Stimulated activated CD4-positive, alpha-beta T cell treated with anti-CD3 and anti-CD28 coated beads, Interleukin-2, amount 100 ng/mL, for 4 hours (primary cell): Measurements from ENCODE around the gene KAZN.

ENCODE experiments used
- DNase-seq: peaks from one replicate; pipeline ENCODE4 v3.0.0-alpha.2; 2020; ENCODE audit warnings: low read depth

Gene KAZN

GRCh38 chr1:14647777-14648176 lies 49.3 kb downstream of the KAZN start:
- DNase-seq: no peak

DNA sequence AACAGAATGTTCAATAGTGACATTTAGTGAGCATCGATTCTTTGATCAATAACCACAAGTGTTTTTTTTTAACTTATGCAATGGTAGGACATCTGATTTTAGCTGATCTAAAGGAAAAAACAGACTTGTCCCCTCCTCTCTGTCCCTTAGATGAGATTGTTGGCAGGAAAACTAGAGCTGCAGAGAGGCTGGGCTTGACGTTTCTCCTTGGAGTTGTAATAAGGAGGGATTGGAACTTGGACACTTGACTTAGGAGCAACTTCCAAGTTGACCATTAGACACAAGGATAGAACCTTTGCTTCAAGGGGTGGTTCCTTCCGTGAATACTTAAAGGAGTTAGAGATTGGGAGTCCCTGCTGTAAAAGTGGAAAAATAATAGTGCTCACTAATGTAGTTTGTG lies 49.9 kb downstream of the KAZN start:
- DNase-seq: no peak

DNA sequence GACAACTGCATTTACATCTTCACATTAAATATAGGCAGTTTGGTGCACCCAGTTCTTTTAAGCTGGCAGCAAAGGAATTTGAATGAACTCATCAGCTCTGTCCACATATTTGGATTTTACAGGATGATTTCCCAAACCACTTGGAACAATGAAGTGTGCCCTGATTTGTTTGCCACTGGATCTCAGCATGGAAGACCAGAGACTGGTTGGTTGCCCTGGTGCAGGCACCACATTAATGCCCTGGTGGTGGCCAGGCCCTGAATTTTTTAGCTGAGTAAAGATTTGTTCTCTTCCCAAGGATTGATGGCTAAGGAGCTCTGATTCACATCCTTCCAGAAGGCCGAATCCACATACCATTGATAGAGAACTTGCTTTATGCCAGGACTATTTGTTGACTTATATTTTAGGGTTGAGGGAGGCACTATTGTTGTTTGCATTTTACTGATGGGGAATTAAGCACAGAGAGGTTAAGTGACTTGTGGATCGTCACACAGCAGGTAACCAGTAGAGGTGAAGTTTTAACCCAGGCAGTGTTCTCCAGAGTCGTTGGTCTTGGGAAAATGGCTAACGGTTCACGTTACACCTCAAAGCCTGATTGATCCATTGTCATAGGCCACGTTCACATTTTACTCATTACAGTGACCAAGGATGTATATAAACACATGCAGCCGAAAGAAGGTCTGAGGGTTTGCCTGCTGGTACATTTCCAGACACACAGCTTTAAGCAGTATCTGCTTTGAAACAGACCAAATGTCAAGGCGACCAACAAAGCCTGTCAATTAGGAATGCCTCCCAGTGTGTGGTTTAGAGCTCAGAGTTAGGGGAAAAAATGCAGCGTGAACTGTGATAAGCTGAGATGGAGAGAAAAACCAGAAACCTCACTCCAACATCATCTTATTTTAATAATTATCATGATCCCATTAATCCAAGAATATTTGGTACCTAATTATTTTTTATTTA lies 50.7 kb downstream of the KAZN start:
- no peak for DNase-seq

GRCh38 chr1:14649976-14650375 lies 51.5 kb downstream of the KAZN start:
- DNase-seq: no peak

DNA sequence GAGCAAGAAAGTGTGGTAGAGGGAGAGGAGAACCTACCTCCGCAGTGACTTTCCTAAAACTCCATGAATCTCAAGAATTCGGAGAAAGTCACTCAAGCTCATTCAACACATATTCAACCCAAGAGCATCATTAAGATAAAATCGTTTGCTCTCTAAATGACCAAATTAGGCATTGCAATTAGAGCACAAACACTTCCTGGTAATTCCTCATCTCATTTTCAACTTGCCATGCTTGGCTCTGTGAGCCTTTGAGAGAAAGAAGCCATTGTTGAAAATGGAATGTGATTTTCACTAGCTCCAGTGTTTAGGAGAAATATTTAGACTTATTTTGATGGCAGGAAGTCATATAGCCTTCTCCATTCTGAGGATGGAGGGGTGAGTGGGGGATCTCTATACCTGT lies 52.5 kb downstream of the KAZN start:
- no peak for DNase-seq

GRCh38 chr1:14652840-14653239 lies 54.4 kb downstream of the KAZN start:
- no peak for DNase-seq

DNA sequence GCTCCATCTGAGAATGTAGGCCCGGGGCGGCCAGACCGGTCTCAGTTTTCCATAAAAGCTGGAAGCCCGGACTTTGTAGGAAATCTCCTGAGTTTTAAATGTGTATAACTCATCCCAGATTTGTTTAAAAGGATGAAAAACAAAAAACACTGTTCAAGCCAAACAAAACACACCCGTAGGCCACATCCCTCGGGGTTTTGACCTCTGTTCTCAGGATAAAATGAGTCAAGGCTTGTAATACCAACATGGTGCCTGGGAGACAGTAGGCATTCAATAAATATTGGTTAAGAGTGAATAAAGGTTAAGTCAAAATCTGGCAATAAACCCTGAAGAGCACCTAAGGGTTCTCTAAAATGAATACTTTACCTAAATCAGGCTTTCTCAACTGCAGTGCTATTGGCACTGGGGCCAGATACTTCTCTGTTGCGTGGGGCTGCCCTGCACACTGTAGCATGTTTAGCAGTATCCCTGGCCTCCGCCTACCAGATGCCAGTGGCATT lies 55.0 kb downstream of the KAZN start:
- no peak for DNase-seq

DNA sequence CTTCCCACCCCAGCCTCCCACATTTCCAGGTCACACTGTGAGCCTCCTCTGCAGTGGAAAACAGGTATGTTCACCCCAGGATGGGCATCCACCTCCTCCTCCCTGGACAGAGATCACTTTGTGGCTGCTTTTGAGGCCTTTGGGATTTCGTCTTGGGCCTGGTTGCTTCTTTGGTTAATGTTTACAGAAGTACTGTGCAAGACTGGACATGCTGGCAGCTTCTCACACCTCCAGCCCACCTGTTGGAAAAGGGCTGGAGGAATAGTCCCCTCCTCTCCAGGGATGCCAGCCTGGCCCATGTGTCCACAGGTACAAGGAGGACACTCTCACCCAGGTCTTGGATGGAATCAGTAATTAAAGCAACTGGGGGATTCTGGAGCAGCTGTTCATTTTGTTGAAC lies 56.1 kb downstream of the KAZN start:
- no peak for DNase-seq

GRCh38 chr1:14655385-14655784 lies 56.9 kb downstream of the KAZN start:
- DNase-seq: no peak

- DNase-seq: no peak
These were observed 58.0 kb downstream of the KAZN start for GRCh38 chr1:14656384-14656937.

DNA sequence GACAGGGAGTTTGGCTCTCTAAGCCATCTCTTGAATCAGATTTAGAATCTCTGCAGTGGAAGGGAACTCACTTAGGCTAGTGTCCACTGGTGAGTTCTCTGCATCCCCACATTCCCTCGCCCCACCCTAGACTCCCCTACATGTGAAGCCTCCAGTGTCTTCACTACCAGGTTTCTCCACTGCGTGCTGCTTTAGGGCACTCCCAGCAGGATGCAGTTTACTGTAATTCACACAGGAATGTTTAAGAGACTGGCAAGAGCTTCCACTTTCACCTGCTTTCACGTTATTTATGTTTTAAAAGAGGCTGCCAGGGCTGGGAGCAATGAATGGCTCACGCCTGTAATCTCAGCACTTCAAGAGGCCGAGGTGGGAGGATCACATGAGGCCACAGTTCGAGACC lies 60.2 kb downstream of the KAZN start:
- DNase-seq: no peak

- no peak for DNase-seq
These were observed 61.4 kb downstream of the KAZN start for GRCh38 chr1:14659913-14660312.

GRCh38 chr1:14660801-14661200 lies 62.3 kb downstream of the KAZN start:
- no peak for DNase-seq

- DNase-seq: no peak
These were observed 62.7 kb downstream of the KAZN start for GRCh38 chr1:14661222-14661621.

GRCh38 chr1:14662116-14662515 lies 63.6 kb downstream of the KAZN start:
- no peak for DNase-seq

DNA sequence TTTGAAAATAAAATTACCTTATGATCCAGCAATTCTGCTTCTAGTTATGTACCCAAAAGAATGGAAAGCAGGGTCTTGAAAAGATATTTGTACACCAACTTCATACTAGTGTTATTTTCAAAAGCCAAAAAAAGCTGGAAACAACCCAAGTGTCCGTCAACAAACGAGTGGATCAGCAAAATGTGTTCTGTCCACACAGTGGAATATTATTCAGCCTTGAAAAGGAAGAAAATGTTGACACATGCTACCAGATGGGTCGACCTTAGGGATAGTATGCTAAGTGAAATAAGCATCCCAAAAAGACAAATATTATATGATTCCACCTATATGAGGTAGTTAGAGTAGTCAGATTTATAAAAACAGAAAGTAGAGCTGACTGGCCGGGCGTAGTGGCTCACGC lies 65.3 kb downstream of the KAZN start:
- DNase-seq: no peak

DNA sequence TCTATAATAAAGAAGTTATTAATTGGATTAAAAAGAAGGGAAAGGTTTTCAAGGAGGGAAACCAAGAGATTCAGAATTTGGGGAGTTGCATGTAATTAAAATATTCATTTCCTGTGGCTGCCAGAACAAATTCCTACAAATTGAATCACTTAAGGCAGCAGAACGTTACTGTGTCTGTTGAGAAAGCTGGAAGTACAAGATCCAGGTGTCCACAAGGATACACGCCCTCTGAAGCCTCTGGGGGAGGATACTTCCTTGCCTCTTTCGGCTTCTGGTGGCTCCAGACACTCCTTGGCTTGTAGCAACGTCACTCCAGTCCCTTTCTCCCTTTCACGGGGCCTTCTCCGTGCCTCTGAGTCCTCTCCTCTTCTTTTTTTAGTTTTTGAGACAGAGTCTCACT lies 67.9 kb downstream of the KAZN start:
- DNase-seq: no peak

- no peak for DNase-seq
These were observed 68.6 kb downstream of the KAZN start for GRCh38 chr1:14666962-14667650.

- DNase-seq: no peak
These were observed 69.1 kb downstream of the KAZN start for GRCh38 chr1:14667651-14667984.

DNA sequence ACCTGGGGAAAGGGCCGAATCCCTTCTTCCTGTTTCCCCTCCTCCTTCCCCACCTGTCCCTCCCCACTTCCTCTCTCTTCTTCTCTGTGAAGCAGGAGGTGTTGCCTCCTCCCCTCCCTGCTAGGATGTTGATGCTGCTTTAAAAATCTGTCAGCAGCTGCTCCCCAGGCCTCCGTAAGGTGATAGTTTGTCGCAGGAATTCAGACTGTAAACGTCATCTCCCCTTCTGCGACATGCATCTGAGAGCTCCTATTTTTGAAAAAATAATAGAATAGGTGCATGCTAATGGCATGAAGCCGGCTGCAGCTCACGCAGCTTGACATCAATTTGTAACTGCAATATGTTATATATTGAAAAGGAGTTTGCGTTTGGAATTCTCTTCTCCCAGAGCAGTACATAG lies 70.1 kb downstream of the KAZN start:
- no peak for DNase-seq

- no peak for DNase-seq
These were observed 73.5 kb downstream of the KAZN start for GRCh38 chr1:14672005-14672404.

DNA sequence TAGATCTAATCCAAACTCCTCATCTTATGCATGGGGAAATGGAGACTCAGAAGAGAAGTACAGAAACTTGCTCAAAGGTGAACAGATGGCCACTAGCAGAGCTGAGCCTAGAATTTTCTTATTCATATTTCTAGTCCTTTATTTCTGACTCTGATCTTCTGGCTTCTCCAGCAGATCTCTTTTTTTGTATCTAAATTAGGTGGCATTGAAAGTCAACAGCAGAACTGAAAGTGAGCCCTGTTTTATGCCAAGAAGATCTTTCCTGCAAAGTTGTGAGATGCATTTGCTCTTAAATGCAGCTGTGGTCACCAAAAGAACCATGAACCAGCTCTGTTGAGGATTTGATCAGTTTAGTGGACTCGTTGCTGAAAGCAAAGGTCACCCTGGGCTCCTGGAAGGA lies 75.5 kb downstream of the KAZN start:
- DNase-seq: no peak

GRCh38 chr1:14676400-14676799 lies 77.9 kb downstream of the KAZN start:
- DNase-seq: no peak
